B cell (primary cell): ENCODE results near the gene MCTP1. TPM values are rescaled to one million over a fixed set of nuclear protein-coding genes. Genes with fewer than 3 reads are reported as not detected.

Experiments
- ATAC-seq: fragments of 200-7000 bp; cut with Tn5 transposase; one replicate; pipeline ENCODE4 v1.10.0; 2021; ENCODE audit warnings: low read depth, mild to moderate bottlenecking, moderate number of reproducible peaks, moderate library complexity
- CTCF ChIA-PET: fragments of 350-600 bp; sonication (Branson Sonifier 250); formaldehyde crosslinking; loops from one replicate; lab custom pipeline; 2021; ENCODE audit warnings: antibody characterized with exemption, inconsistent platforms; lab: Charles Lee
- POLR2A ChIA-PET: fragments of 350-600 bp; sonication (Branson Sonifier 250); formaldehyde crosslinking; loops from one replicate; lab custom pipeline; 2021; ENCODE audit warnings: antibody characterized with exemption; lab: Charles Lee
- DNase-seq: peaks from one replicate; pipeline ENCODE4 v3.0.0; 2013
- H2AFZ ChIP-seq: 2 replicates; pipeline ENCODE4 v1.6.1; 2012; ENCODE audit warnings: mild to moderate bottlenecking, low read depth, low read length; ENCODE audit not compliant: insufficient read depth, poor library complexity, severe bottlenecking
- H3K27ac ChIP-seq, 2 donors: 1 replicate in 1 of 2; 2 replicates in 1 of 2; pipeline ENCODE4 v1.5.1; 2012 to 2013; ENCODE audit warnings: low read length in 2 of 2, mild to moderate bottlenecking in 2 of 2, moderate library complexity in 1 of 2
- H3K27me3 ChIP-seq, 4 experiments: fragments of 200-600 bp in 1 of 4; sonication (generic) in 1 of 4; replicated peaks in 1 of 4; 1 replicate in 2 of 4; 2 replicates in 2 of 4; pipeline versions ENCODE4 v1.6.1 to v1.7.0; 2013 to 2016; ENCODE audit warnings: low read length in 3 of 4, mild to moderate bottlenecking in 2 of 4, mixed read lengths in 1 of 4, moderate library complexity in 1 of 4; ENCODE audit not compliant: insufficient read depth in 4 of 4, control insufficient read depth in 3 of 4; ENCODE audit errors: control extremely low read depth in 1 of 4
- H3K36me3 ChIP-seq, 2 experiments: replicated peaks in 1 of 2; 1 replicate in 1 of 2; 2 replicates in 1 of 2; pipeline versions ENCODE4 v1.6.1 to v1.7.1; 2013; ENCODE audit warnings: low read length in 1 of 2; ENCODE audit not compliant: insufficient read depth in 2 of 2, control insufficient read depth in 1 of 2; ENCODE audit errors: control extremely low read depth in 1 of 2, extremely low read depth in 1 of 2
- H3K4me1 ChIP-seq, 2 donors: fragments of 200-600 bp in 1 of 2; sonication (generic) in 1 of 2; 1 replicate in 1 of 2; 2 replicates in 1 of 2; pipeline versions ENCODE4 v1.5.1 to v1.6.1; 2013 to 2017; ENCODE audit warnings: low read length in 2 of 2; ENCODE audit not compliant: control insufficient read depth in 2 of 2, insufficient read depth in 2 of 2
- H3K4me2 ChIP-seq: replicated peaks from 2 replicates; pipeline ENCODE3; 2012; ENCODE audit warnings: mild to moderate bottlenecking, low read depth, low read length; ENCODE audit not compliant: poor library complexity, severe bottlenecking
- H3K4me3 ChIP-seq, 5 experiments: fragments of 200-600 bp in 1 of 5; sonication (generic) in 1 of 5; 1 replicate in 3 of 5; 2 replicates in 2 of 5; pipeline versions ENCODE4 v1.5.1 to v1.7.0; 2011 to 2016; ENCODE audit warnings: low read length in 4 of 5, mild to moderate bottlenecking in 4 of 5, low read depth in 2 of 5, control low read depth in 1 of 5, moderate library complexity in 1 of 5; ENCODE audit not compliant: insufficient read depth in 1 of 5; ENCODE audit errors: control extremely low read depth in 1 of 5, extremely low read depth in 1 of 5
- H3K79me2 ChIP-seq: fragments of 200-600 bp; sonication (generic); one replicate; pipeline ENCODE4 v1.6.0; 2016; ENCODE audit warnings: low read length; ENCODE audit not compliant: control insufficient read depth, insufficient read depth
- H3K9ac ChIP-seq: fragments of 200-600 bp; sonication (generic); 2 replicates; pipeline ENCODE4 v1.6.1; 2017; ENCODE audit warnings: mild to moderate bottlenecking, low read length, moderate library complexity
- H3K9me3 ChIP-seq, 3 donors: one replicate each; pipeline versions ENCODE4 v1.6.1 to v1.7.1; 2013; ENCODE audit warnings: low read length in 2 of 3; ENCODE audit not compliant: control insufficient read depth in 2 of 3, insufficient read depth in 1 of 3; ENCODE audit errors: control extremely low read depth in 1 of 3
- H4K20me1 ChIP-seq: 2 replicates; pipeline ENCODE4 v1.6.0; 2012; ENCODE audit warnings: mild to moderate bottlenecking, low read length; ENCODE audit not compliant: insufficient read depth, control insufficient read depth, poor library complexity, severe bottlenecking
- H3K27ac Mint-ChIP-seq: one replicate; pipeline ENCODE4 v1.8.0; 2021; ENCODE audit warnings: mixed read lengths
- H3K27me3 Mint-ChIP-seq: one replicate; pipeline ENCODE4 v1.8.0; 2021; ENCODE audit warnings: mixed read lengths
- H3K4me1 Mint-ChIP-seq: one replicate; pipeline ENCODE4 v1.8.0; 2021; ENCODE audit warnings: mixed read lengths
- H3K4me3 Mint-ChIP-seq: one replicate; pipeline ENCODE4 v1.8.0; 2021; ENCODE audit warnings: mixed read lengths
- H3K9me3 Mint-ChIP-seq: one replicate; pipeline ENCODE4 v1.8.0; 2022; ENCODE audit warnings: mixed read lengths; ENCODE audit not compliant: insufficient read depth
- CTCF ChIP-seq: fragments of 200-600 bp; IDR thresholded peaks from one replicate; pipeline ENCODE4 v1.8.0; 2022; ENCODE audit warnings: antibody characterized with exemption, mild to moderate bottlenecking
- EZH2 ChIP-seq: IDR thresholded peaks from 2 replicates; pipeline ENCODE4 v1.6.1; 2012; ENCODE audit warnings: borderline replicate concordance, low read depth, mild to moderate bottlenecking, moderate library complexity, low read length; ENCODE audit not compliant: insufficient read depth, poor library complexity, severe bottlenecking
- WGBS: methylation state at CpG from one replicate; pipeline ENCODE4 v1.1.5; 2013; ENCODE audit warnings: missing lambda C conversion rate; ENCODE audit not compliant: insufficient coverage; 5-methylcytosine and 5-hydroxymethylcytosine counted together
- intact Hi-C: fragments of 100-400 bp; cut with micrococcal nuclease; formaldehyde crosslinking; loops from one replicate; pipeline ENCODE4 v1.10.0; 2022
- polyA plus RNA-seq: library from polyadenylated mRNA; depleted of rRNA; stranded (reverse); fragments of >200 nt; gene quantifications from 2 replicates; pipeline ENCODE4 v1.2.3, GENCODE V29; 2012
- total RNA-seq, 2 donors: library from RNA; stranded (reverse); fragments of 120-200 nt in 1 of 2; gene quantifications; 1 replicate in 1 of 2; 2 replicates in 1 of 2; pipeline versions ENCODE4 v1.2.3 to v1.2.4, GENCODE V29; 2013 to 2022

The MCTP1 gene
- total and polyA plus RNA-seq, 2 donors (not counting 1 experiment from before 2014, with no cell fraction given) = 0.42 to 2.5 TPM

GRCh38 chr5:94777056-94777880 lies 507.6 kb downstream of the MCTP1 start:
- no peaks in the 10 kb centered on the region for H3K27me3 ChIP-seq
- DNase-seq (no peak), ATAC-seq (no peak)
- no peak overlapping the region for H2AFZ ChIP-seq
- TF ChIP-seq CTCF = no peak
- TF ChIP-seq EZH2 = no peak
- Mint-ChIP-seq H3K4me1 (no peaks in the 10 kb centered on the region), H3K4me3 (no peak overlapping the region), H3K27ac (no peak overlapping the region), H3K9me3 (no peaks in the 10 kb centered on the region), H3K27me3 (peaks cover 19% of the 10 kb centered on the region)
- no peak overlapping the region for H3K9ac ChIP-seq
- no peaks in the 10 kb centered on the region for H3K36me3 ChIP-seq
- no peak overlapping the region for H3K27ac ChIP-seq
- ChIA-PET CTCF (no interaction called here), POLR2A (no interaction called here)
- no peak overlapping the region for H3K4me2 ChIP-seq
- H3K4me3 ChIP-seq = no peak overlapping the region
- no peaks in the 10 kb centered on the region for H3K9me3 ChIP-seq
- H3K79me2 ChIP-seq = no peaks in the 10 kb centered on the region
- WGBS = no CpG with 5 or more reads among the region's 5 CpGs
- H4K20me1 ChIP-seq = no peaks in the 10 kb centered on the region
- intact Hi-C loops = no loop called here
- H3K4me1 ChIP-seq = no peaks in the 10 kb centered on the region

GRCh38 chr5:94776167-94776566 lies 508.7 kb downstream of the MCTP1 start:
- WGBS = no CpG with 5 or more reads among the region's 5 CpGs

More at GRCh38 chr5:94776167-94776566, 508.7 kb downstream of the MCTP1 start:
- Histone ChIP-seq H4K20me1 (no peaks in the 10 kb centered on the region), H3K27me3 (no peaks in the 10 kb centered on the region), H3K9me3 (no peaks in the 10 kb centered on the region), H3K4me1 (no peaks in the 10 kb centered on the region), H2AFZ (no peak overlapping the region), H3K4me3 (no peak overlapping the region), H3K36me3 (no peaks in the 10 kb centered on the region), H3K9ac (no peak overlapping the region), H3K27ac (no peak overlapping the region), H3K79me2 (no peaks in the 10 kb centered on the region), H3K4me2 (no peak overlapping the region)
- H3K27ac Mint-ChIP-seq = no peak overlapping the region
- CTCF ChIA-PET = no interaction called here
- POLR2A ChIA-PET = no interaction called here
- H3K4me3 Mint-ChIP-seq = no peak overlapping the region
- H3K9me3 Mint-ChIP-seq = no peaks in the 10 kb centered on the region
- TF ChIP-seq EZH2 (no peak), CTCF (no peak)
- DNase-seq = no peak
- no peak for ATAC-seq
- no peaks in the 10 kb centered on the region for H3K4me1 Mint-ChIP-seq
- H3K27me3 Mint-ChIP-seq = peaks cover 19% of the 10 kb centered on the region
- intact Hi-C loops = no loop called here
